ENCODE data around the gene EXOC4.

- TF ChIP-seq EZH2 (IDR thresholded peaks at IDR 0.05; ENCODE audit: low read length, missing control alignments) (no peak), CTCF (conservative IDR thresholded peaks at IDR 0.05 in 1 of 2, IDR thresholded peaks at IDR 0.05 in 1 of 2; ENCODE audit: low read depth in 1 of 2, low read length in 2 of 2) (no peak)
These were observed 732.4 kb downstream of the EXOC4 start for GRCh38 chr7:133985300-133985699.

All from fibroblast of lung (primary cell).